Adipocyte (in vitro differentiated cells): ENCODE data around the gene METTL8.
A peak's percentile ranks its signal among the peaks of the same experiment; 100 is the strongest.

ENCODE experiments used
- DNase-seq: peaks from one replicate; pipeline ENCODE4 v3.0.0-alpha.2; 2015; ENCODE audit warnings: low read depth
- H3K27me3 ChIP-seq: replicated peaks from 2 replicates; pipeline ENCODE4 v1.7.0; 2013; ENCODE audit warnings: mild to moderate bottlenecking, low read length, moderate library complexity; ENCODE audit not compliant: control insufficient read depth, insufficient read depth
- H3K36me3 ChIP-seq: 2 replicates; pipeline ENCODE4 v1.7.0; 2013; ENCODE audit warnings: low read length, mild to moderate bottlenecking, moderate library complexity; ENCODE audit not compliant: control insufficient read depth, insufficient read depth, severe bottlenecking
- H3K4me1 ChIP-seq: 2 replicates; pipeline ENCODE4 v1.7.0; 2013; ENCODE audit warnings: mild to moderate bottlenecking, low read length, moderate library complexity; ENCODE audit not compliant: control insufficient read depth, insufficient read depth
- H3K4me3 ChIP-seq: 2 replicates; pipeline ENCODE4 v1.7.0; 2013; ENCODE audit warnings: mild to moderate bottlenecking, low read length, moderate library complexity
- H3K9ac ChIP-seq: 2 replicates; pipeline ENCODE4 v1.7.0; 2013; ENCODE audit warnings: mild to moderate bottlenecking, low read length, moderate library complexity
- H3K9me3 ChIP-seq: 2 replicates; pipeline ENCODE4 v1.7.0; 2013; ENCODE audit warnings: mild to moderate bottlenecking, low read length, moderate library complexity; ENCODE audit not compliant: control insufficient read depth

Gene METTL8

DNA sequence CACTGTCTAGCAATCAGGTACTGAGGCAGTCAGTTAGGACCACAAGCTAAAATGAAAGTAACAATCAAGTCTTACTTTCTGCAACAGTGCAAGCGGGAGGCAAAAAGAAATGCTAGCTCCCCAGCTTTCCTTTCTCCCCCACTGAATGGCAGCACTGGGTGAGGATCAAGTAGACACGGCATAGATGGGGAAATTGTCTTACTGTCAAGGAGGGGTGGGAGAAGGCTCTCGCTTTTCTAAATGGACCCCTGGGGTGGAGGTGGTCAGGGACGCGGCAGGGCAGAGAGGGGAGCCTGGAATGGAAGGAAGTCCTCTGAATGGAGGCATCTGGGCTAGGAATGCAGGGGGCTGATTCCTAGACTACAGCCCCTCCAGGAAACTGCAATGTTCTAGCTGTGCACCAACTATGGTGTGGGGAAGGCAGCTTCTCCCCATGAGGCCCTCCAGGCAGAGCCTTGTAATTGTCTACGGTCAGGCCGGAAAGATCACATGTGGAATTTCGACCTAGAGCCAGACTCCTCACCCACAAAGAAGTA is 24.3 kb downstream of the METTL8 start:
- peak; percentile 43 for DNase-seq
- H3K9ac ChIP-seq, result peak overlapping the region; percentile 50
- H3K36me3 ChIP-seq, result no peaks in the 10 kb centered on the region
- H3K27me3 ChIP-seq, result no peaks in the 10 kb centered on the region
- peak overlapping the region; percentile 48 for H3K4me3 ChIP-seq
- H3K9me3 ChIP-seq, result no peaks in the 10 kb centered on the region
- peaks cover 37% of the 10 kb centered on the region for H3K4me1 ChIP-seq

DNA sequence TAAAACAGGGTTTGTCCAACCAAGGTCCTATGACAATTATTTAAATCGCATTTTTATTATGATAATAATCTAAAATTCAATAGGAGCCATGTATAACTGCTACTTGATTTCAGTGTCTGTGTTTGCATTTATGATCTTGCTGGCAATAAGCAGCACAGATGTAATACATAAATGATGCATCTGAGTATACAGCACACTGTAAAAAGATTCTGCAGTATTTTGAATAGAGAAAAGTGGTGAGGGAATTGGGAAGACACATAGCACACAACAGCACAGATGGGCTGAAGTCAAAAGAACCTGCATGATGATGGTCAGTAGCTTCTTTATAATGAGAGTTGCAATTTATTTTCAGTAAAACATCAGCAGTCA is 26.1 kb downstream of the METTL8 start:
- no peaks in the 10 kb centered on the region for H3K36me3 ChIP-seq
- H3K9ac ChIP-seq, result no peak overlapping the region
- no peaks in the 10 kb centered on the region for H3K27me3 ChIP-seq
- no peak for DNase-seq
- H3K9me3 ChIP-seq, result no peaks in the 10 kb centered on the region
- H3K4me1 ChIP-seq, result peaks cover 45% of the 10 kb centered on the region
- H3K4me3 ChIP-seq, result no peak overlapping the region

DNA sequence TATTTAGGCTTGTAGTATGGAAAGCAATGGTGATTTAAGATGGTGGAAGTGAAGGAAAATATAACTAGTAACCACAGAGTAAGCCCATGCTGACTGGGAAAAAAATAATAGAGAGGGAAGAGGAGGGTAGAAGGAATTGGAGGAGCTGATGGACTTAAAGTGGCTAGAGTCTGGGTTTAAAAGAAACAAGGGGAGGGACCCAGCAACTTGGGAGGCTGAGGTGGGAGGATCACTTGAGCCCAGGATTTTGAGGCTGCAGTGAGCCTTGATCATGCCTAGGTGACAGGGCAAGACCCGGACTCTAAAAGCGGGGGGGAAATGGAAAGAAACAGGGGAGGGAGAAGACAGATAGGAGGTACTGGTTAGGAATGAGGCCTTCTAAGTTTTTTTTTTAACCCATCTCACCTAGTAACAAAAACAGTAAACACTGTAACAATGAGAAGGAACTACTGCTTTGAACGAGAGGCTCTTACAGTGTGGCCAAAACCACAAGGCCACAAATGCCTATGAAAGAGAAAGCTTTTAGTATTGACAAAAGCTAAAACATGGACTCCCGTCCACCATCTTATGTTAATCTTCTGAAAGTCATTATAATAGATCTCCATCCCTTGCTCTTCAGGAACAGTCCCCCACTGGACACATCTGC is 26.6 kb downstream of the METTL8 start:
- Histone ChIP-seq H3K9me3 (no peaks in the 10 kb centered on the region), H3K4me3 (no peak overlapping the region), H3K27me3 (no peaks in the 10 kb centered on the region), H3K9ac (no peak overlapping the region), H3K4me1 (peaks cover 40% of the 10 kb centered on the region), H3K36me3 (no peaks in the 10 kb centered on the region)
- no peak for DNase-seq

DNA sequence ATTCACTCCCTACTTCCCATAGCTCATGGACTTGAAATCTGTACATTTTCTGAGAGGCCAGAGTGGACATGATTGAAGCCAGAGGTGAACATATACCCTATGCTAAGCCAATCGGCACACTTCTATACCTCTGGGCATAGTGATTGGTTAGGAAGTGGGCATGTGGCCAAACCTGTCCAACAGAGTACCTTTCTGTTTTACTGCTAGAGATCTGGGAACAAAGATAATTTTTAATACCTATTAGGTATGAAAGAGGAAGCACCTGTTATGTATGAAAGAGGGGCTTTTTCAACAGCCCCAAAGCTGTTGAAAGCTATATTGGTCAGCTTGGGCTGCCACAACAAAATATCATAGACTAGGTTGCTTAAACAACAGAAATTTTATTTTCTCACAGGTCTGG is 27.7 kb downstream of the METTL8 start:
- DNase-seq, result no peak
- no peaks in the 10 kb centered on the region for H3K36me3 ChIP-seq
- H3K9me3 ChIP-seq, result no peaks in the 10 kb centered on the region
- peaks cover 30% of the 10 kb centered on the region for H3K4me1 ChIP-seq
- no peaks in the 10 kb centered on the region for H3K27me3 ChIP-seq
- H3K4me3 ChIP-seq, result no peak overlapping the region
- H3K9ac ChIP-seq, result no peak overlapping the region

DNA sequence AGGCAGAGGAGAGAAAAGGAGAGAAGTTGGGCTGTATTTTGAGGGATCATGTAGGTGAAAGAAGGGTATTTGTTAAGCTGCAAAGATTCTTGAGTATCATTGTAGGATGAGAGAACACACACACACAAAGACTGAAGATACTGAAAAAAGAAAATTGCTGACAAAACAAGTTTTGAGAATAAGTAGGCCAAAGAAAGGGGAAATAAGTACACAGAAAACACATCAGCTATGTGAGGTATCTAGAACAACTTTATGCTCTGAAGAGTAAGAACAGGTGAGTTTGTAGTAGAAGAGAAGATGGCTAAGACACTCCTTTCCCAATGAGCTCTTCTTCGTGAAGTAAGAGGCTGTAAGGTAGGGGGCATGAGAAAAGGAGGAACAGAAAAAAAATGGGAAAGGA is 28.2 kb downstream of the METTL8 start:
- Histone ChIP-seq H3K36me3 (no peaks in the 10 kb centered on the region), H3K9ac (no peak overlapping the region), H3K4me1 (peaks cover 25% of the 10 kb centered on the region), H3K27me3 (no peaks in the 10 kb centered on the region), H3K4me3 (no peak overlapping the region), H3K9me3 (no peaks in the 10 kb centered on the region)
- no peak for DNase-seq

DNA sequence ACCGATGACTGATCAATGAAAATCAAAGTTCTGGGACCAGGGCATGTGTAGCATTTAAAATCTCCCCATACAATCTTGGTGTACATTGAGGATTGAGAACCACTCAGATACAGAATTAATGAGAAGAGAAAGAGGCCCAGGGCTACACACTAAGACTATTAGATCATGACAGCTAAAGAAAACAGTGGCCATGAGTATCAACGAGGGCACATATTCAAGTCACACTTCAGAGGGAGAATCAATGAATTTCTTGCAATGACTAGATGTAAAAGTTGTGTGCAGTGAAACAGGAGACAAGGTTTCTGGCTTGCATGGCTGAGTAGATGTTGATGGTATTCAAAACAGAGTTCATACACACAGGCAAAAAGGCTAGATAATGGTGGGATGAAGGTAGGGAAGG is 29.1 kb downstream of the METTL8 start:
- Histone ChIP-seq H3K9ac (no peak overlapping the region), H3K4me3 (no peak overlapping the region), H3K36me3 (no peaks in the 10 kb centered on the region), H3K27me3 (no peaks in the 10 kb centered on the region), H3K4me1 (peaks cover 17% of the 10 kb centered on the region), H3K9me3 (no peaks in the 10 kb centered on the region)
- no peak for DNase-seq

DNA sequence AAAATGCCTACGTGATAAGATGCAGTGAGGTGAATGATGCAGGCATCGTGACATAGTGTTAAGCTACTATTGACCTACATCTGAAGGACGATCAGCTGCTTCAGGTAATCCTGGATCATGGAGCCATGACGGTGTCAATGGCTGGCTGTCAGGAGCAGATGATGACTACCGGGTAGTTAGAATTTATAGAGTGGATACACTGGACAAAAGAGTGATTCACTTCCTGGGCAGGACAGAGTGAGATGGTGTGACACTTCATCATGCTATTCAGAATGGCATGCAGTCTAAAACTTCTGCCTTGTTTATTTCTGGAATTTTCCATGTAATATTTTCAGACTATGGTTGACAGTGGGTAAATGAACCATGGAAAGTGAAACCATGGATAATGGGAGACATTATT is 29.5 kb downstream of the METTL8 start:
- H3K36me3 ChIP-seq, result no peaks in the 10 kb centered on the region
- H3K9ac ChIP-seq, result no peak overlapping the region
- no peak overlapping the region for H3K4me3 ChIP-seq
- peak; percentile 67 for DNase-seq
- peaks cover 14% of the 10 kb centered on the region for H3K4me1 ChIP-seq
- no peaks in the 10 kb centered on the region for H3K9me3 ChIP-seq
- H3K27me3 ChIP-seq, result no peaks in the 10 kb centered on the region

DNA sequence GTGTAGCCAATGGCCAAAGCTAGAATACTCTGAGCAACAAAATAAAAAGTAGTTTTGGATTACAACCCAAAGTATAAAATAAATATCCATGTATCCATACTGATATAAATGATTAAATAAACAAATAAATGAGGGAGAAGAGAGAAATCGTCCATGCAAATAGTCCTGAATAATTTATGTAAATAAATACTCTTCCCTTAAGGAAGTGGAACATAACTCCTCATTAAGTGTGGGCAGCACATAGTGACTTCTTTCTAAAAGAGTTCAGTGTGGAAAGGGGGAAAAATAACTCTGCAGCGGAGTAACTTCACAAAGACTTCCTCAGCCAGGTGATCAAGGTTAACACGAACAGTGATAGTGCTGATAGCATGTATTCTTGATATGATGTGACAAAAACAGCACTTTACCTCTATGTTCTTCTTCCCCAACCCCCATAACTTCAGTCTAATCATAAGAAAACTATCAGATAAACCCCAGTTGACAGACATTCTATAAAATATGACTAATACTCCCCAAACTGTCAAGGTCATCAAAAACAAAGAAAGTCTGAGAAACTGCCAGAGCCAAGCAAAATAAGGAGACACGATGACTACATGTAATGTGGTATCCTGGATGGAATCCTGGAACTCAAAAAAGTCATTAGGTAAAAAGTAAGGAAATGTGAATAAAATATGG is 30.7 kb downstream of the METTL8 start:
- H3K9ac ChIP-seq, result no peak overlapping the region
- no peaks in the 10 kb centered on the region for H3K9me3 ChIP-seq
- H3K4me3 ChIP-seq, result peak overlapping the region; percentile 22
- no peaks in the 10 kb centered on the region for H3K27me3 ChIP-seq
- H3K36me3 ChIP-seq, result no peaks in the 10 kb centered on the region
- DNase-seq, result no peak
- peaks cover 14% of the 10 kb centered on the region for H3K4me1 ChIP-seq

DNA sequence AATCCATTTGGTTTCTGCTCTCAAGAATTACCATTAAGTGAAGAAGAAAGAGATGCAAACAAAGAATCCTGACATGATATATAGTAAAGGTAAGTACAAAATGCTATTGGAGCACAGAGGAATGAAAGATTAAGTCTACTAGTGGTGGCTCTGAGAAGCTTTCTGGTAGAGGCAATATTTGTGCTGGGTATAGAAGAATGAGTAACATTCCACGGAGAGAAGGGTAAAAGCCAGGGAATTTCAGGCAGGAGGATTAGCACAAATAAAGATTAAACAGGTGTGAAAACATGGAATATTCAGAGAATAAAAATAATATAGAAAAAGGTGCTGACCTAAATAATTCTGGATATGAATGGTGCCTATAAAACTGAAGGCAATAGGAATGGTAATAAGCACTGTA is 31.8 kb downstream of the METTL8 start:
- no peaks in the 10 kb centered on the region for H3K9me3 ChIP-seq
- no peak for DNase-seq
- no peak overlapping the region for H3K9ac ChIP-seq
- no peak overlapping the region for H3K4me3 ChIP-seq
- peaks cover 15% of the 10 kb centered on the region for H3K4me1 ChIP-seq
- no peaks in the 10 kb centered on the region for H3K27me3 ChIP-seq
- H3K36me3 ChIP-seq, result no peaks in the 10 kb centered on the region

DNA sequence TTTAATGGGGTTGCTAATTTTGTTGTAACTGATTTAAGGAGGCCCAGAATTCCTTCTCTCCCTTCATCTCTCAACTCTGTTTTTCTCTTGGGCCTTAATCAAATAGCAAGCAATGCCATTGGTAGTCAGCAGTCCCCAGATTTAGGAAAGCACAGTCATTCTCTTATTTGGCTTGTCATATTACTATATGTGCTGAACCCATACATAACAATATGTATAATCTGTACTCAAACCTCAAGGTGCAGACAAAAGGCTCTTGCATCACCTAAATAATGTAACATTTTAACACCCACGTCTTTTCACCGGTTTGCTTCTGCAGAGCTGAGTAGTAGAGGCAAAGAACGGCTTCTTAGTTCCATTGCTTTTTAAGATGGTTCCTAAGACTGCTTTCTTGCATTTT is 33.4 kb downstream of the METTL8 start:
- Histone ChIP-seq H3K36me3 (no peaks in the 10 kb centered on the region), H3K4me3 (no peak overlapping the region), H3K9me3 (no peaks in the 10 kb centered on the region), H3K27me3 (no peaks in the 10 kb centered on the region), H3K4me1 (peaks cover 30% of the 10 kb centered on the region), H3K9ac (no peak overlapping the region)
- no peak for DNase-seq

DNA sequence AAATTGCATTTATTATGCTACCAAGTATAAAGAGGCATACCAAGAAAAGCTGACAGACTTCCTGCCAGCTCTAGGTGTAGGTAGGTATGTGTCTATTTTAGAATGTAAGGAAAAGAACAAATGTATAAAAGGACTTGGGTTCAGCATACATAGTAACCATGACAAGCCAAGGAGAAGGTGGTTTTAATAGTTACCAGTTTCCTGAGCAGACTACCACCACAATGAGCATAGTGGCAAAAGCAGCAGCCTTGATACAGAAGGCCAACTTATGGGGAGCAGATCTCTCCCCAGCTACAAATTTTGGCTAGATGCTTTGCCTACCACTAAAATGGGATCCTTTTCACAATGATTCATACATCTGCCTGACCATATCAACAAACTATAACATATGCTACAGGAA is 34.5 kb downstream of the METTL8 start:
- H3K36me3 ChIP-seq, result no peaks in the 10 kb centered on the region
- no peaks in the 10 kb centered on the region for H3K27me3 ChIP-seq
- peaks cover 36% of the 10 kb centered on the region for H3K4me1 ChIP-seq
- no peak overlapping the region for H3K9ac ChIP-seq
- no peak overlapping the region for H3K4me3 ChIP-seq
- DNase-seq, result no peak
- H3K9me3 ChIP-seq, result no peaks in the 10 kb centered on the region
